GM23248 (cell line): ENCODE measurements around the gene TRIM41. TPM values are rescaled to one million over a fixed set of nuclear protein-coding genes. Genes with fewer than 3 reads are reported as not detected.
"Not testable (repeated sequence)": the region's sequence is repeated elsewhere in the genome, so short reads cannot be mapped to it uniquely, and the experiment has no call there.

Source experiments
- DNase-seq: peaks from one replicate; pipeline ENCODE4 v3.0.0-alpha.2; 2015
- H2AFZ ChIP-seq: fragments of 200-600 bp; sonication (generic); 2 replicates; pipeline ENCODE4 v1.6.1; 2016; ENCODE audit warnings: antibody characterized with exemption
- H3F3A ChIP-seq: fragments of 200-600 bp; sonication (generic); 2 replicates; pipeline ENCODE4 v1.6.1; 2016; ENCODE audit warnings: mild to moderate bottlenecking, antibody characterized with exemption, mixed run types; ENCODE audit not compliant: insufficient read depth
- H3K27ac ChIP-seq: fragments of 200-600 bp; sonication (generic); 2 replicates; pipeline ENCODE4 v1.5.1; 2016; ENCODE audit warnings: mild to moderate bottlenecking
- H3K27me3 ChIP-seq: fragments of 200-600 bp; sonication (generic); replicated peaks from 2 replicates; pipeline ENCODE4 v1.6.1; 2016; ENCODE audit warnings: mild to moderate bottlenecking; ENCODE audit not compliant: insufficient read depth
- H3K36me3 ChIP-seq: fragments of 200-600 bp; sonication (generic); 2 replicates; pipeline ENCODE4 v1.6.1; 2016; ENCODE audit warnings: low read depth, mild to moderate bottlenecking
- H3K4me1 ChIP-seq: fragments of 200-600 bp; sonication (generic); 2 replicates; pipeline ENCODE4 v1.6.1; 2016; ENCODE audit warnings: mild to moderate bottlenecking; ENCODE audit not compliant: insufficient read depth
- H3K4me2 ChIP-seq: fragments of 200-600 bp; sonication (generic); one replicate; pipeline ENCODE4 v1.6.1; 2016; ENCODE audit warnings: mild to moderate bottlenecking; ENCODE audit not compliant: unreplicated experiment
- H3K4me3 ChIP-seq: fragments of 200-600 bp; sonication (generic); 2 replicates; pipeline ENCODE4 v1.5.1; 2016; ENCODE audit warnings: mild to moderate bottlenecking
- H3K79me2 ChIP-seq: fragments of 200-600 bp; sonication (generic); 2 replicates; pipeline ENCODE4 v1.6.1; 2016; ENCODE audit warnings: mild to moderate bottlenecking; ENCODE audit not compliant: insufficient read depth
- H3K9ac ChIP-seq: fragments of 200-600 bp; sonication (generic); 2 replicates; pipeline ENCODE4 v1.6.1; 2016; ENCODE audit warnings: mild to moderate bottlenecking
- H3K9me2 ChIP-seq: fragments of 200-600 bp; sonication (generic); 2 replicates; pipeline ENCODE4 v1.6.1; 2016; ENCODE audit warnings: mixed run types, mild to moderate bottlenecking, moderate library complexity; ENCODE audit not compliant: insufficient read depth
- H3K9me3 ChIP-seq: fragments of 200-600 bp; sonication (generic); one replicate; pipeline ENCODE4 v1.6.1; 2017; ENCODE audit warnings: low read depth
- H4K20me1 ChIP-seq: fragments of 200-600 bp; sonication (generic); 2 replicates; pipeline ENCODE4 v1.6.0; 2016; ENCODE audit not compliant: insufficient read depth
- EZH2 ChIP-seq: fragments of 200-600 bp; sonication (generic); IDR thresholded peaks from 2 replicates; pipeline ENCODE4 v1.6.1; 2018; ENCODE audit warnings: antibody characterized with exemption, mild to moderate bottlenecking; ENCODE audit not compliant: insufficient read depth, poor library complexity, severe bottlenecking
- EZH2phosphoT487 ChIP-seq: fragments of 200-600 bp; sonication (generic); IDR thresholded peaks from 2 replicates; pipeline ENCODE4 v1.6.1; 2018; ENCODE audit warnings: antibody characterized with exemption, moderate library complexity, mild to moderate bottlenecking, low read depth; ENCODE audit not compliant: insufficient read depth
- WGBS, 2 experiments: methylation state at CpG; one replicate each; pipeline ENCODE4 v1.1.6; 2015 to 2017; ENCODE audit warnings: low lambda C conversion rate in 2 of 2, low coverage in 1 of 2; ENCODE audit errors: missing lambda C conversion rate in 2 of 2; 5-methylcytosine and 5-hydroxymethylcytosine counted together
- in situ Hi-C: fragments of 300-500 bp; cut with MboI; formaldehyde crosslinking; loops from 2 replicates; pipeline ENCODE4 v1.15.0; 2020
- microRNA-seq: library from miRNA; unstranded; fragments of <30 nt; microRNA quantifications from one replicate; pipeline ENCODE4, GENCODE V29; 2016; ENCODE audit warnings: borderline number of aligned reads
- polyA plus RNA-seq: library from polyadenylated mRNA; unstranded; fragments of >200 nt; fragmentation: Nextera tagmentation; extraction: Ambion mirVana; gene quantifications from 2 replicates; pipeline ENCODE4 v1.2.1, GENCODE V29; 2016
- small RNA-seq: library from RNA; depleted of rRNA; stranded (forward); fragments of <200 nt; gene quantifications from one replicate; pipeline ENCODE3, GENCODE V24; 2014; ENCODE audit warnings: low read depth, low replicate concordance
- total RNA-seq: library from RNA; depleted of rRNA; stranded (reverse); fragments of >200 nt; shearing (Covaris generic); gene quantifications from 2 replicates; pipeline ENCODE4 v1.2.3, GENCODE V29; 2014; rRNA removed

TRIM41 gene
- total and polyA plus RNA-seq, 2 experiments from 2014 or later, result 3.8 to 18.6 TPM

DNA sequence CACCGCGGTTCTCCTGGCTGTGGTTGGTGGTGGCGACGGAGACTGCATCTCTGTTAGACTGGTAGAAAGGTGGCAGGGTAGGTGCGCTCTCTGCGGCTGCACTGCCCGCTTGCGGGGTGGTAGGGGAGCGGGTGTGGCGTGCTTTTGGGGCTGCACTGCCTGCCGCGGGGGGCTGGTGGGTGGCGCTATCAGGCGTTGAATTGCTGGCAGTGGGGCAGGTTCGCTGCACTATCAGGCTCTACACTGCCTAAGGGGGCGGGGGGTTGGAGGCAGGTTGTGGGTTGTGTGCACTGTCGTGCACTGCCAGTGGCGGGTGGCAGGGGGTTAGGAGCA is 58.9 kb downstream of the TRIM41 start:
- H3K4me2 ChIP-seq, result no peak overlapping the region
- 84% methylated on average over 17 to 18 of the region's 18 CpGs for WGBS, 2 experiments
- in situ Hi-C loops, result no loop called here

DNA sequence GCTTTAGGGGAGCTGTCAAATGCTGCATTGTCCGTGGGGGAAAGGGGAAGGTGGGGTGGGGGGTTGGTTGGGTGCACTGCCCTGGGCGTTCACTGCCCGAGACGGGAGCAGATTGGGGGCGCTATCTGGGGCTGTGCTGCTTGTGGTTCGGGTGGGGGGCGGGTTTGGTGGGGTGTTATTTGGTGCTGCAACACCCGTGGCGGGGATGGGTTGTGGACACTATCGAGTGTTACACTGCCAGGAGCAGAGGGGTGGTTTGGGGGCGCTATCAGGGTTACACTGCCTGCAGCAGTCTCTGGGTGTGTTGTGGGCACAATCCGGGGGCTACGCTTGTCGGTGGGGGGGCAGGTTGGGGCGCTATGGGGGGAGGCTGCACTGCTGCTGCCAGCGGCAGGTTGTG is 59.3 kb downstream of the TRIM41 start:
- H3K27ac ChIP-seq, H3K9me3 ChIP-seq, H4K20me1 ChIP-seq, in situ Hi-C loops, H3K27me3 ChIP-seq, H3K4me2 ChIP-seq, H3F3A ChIP-seq, H3K9ac ChIP-seq, H3K9me2 ChIP-seq, DNase-seq, H3K4me3 ChIP-seq, H2AFZ ChIP-seq, H3K79me2 ChIP-seq, H3K36me3 ChIP-seq, H3K4me1 ChIP-seq: not testable (repeated sequence)
- WGBS, 2 experiments, result 76 to 78% methylated on average over 6 to 16 of the region's 16 CpGs

More for the DNA sequence above, 58.9 kb downstream of the TRIM41 start:
- H3K4me3 ChIP-seq, result no peak overlapping the region
- H4K20me1 ChIP-seq, result no peaks in the 10 kb centered on the region
- H3K27me3 ChIP-seq, result no peaks in the 10 kb centered on the region
- H3K9ac ChIP-seq, result no peak overlapping the region
- H3F3A ChIP-seq, result no peaks in the 10 kb centered on the region
- no peaks in the 10 kb centered on the region for H3K36me3 ChIP-seq
- no peak overlapping the region for H3K27ac ChIP-seq
- no peaks in the 10 kb centered on the region for H3K4me1 ChIP-seq
- no peaks in the 10 kb centered on the region for H3K9me3 ChIP-seq
- H3K79me2 ChIP-seq, result no peaks in the 10 kb centered on the region
- H2AFZ ChIP-seq, result no peak overlapping the region
- TF ChIP-seq EZH2 (no peak), EZH2phosphoT487 (no peak)
- H3K9me2 ChIP-seq, result no peaks in the 10 kb centered on the region
- DNase-seq, result no peak

GRCh38 chr5:181282874-181283273 is 59.8 kb downstream of the TRIM41 start:
- Histone ChIP-seq H4K20me1 (no peaks in the 10 kb centered on the region), H3K9me3 (no peaks in the 10 kb centered on the region), H3K27ac (no peak overlapping the region), H3F3A (no peaks in the 10 kb centered on the region), H3K27me3 (no peaks in the 10 kb centered on the region), H3K4me2 (no peak overlapping the region), H3K4me3 (no peak overlapping the region), H2AFZ (no peak overlapping the region), H3K9me2 (no peaks in the 10 kb centered on the region), H3K79me2 (no peaks in the 10 kb centered on the region), H3K4me1 (no peaks in the 10 kb centered on the region), H3K9ac (no peak overlapping the region), H3K36me3 (no peaks in the 10 kb centered on the region)
- no peak for DNase-seq
- WGBS, 2 experiments, result 74% methylated on average over 7 of the region's 7 CpGs; no CpG with 5 or more reads in 1 of the 2 experiments
- TF ChIP-seq EZH2, result no peak
- no peak for TF ChIP-seq EZH2phosphoT487
- in situ Hi-C loops, result no loop called here

DNA sequence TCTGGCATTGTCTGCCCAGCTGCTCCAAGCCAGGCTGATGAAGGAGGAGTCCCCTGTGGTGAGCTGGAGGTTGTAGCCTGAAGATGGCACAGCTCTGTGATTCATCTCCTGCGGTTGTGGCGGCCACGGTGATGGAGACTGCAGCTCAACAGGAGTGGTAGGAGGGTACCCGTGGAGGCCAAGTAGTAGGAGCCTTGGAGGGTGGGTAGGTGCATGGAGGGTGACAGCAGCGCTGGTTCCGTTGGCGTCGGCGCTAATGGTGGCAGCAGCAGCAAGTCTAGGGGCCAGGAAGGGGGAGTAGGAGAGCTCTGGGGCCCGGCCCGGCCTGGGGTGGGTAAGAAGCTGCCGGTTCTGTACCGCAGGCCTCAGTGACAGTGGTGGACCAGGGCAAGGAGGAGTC is 60.3 kb downstream of the TRIM41 start:
- WGBS, 2 experiments, result 79 to 84% methylated on average over 13 of the region's 13 CpGs
- Histone ChIP-seq H4K20me1 (no peaks in the 10 kb centered on the region), H3K27ac (no peak overlapping the region), H3K4me3 (no peak overlapping the region), H2AFZ (no peak overlapping the region), H3K9ac (no peak overlapping the region), H3K9me3 (no peaks in the 10 kb centered on the region), H3K4me1 (no peaks in the 10 kb centered on the region), H3K9me2 (no peaks in the 10 kb centered on the region), H3K79me2 (no peaks in the 10 kb centered on the region), H3F3A (no peaks in the 10 kb centered on the region), H3K4me2 (no peak overlapping the region), H3K27me3 (no peaks in the 10 kb centered on the region), H3K36me3 (no peaks in the 10 kb centered on the region)
- TF ChIP-seq EZH2, result no peak
- TF ChIP-seq EZH2phosphoT487, result no peak
- in situ Hi-C loops, result no loop called here
- DNase-seq, result no peak

DNA sequence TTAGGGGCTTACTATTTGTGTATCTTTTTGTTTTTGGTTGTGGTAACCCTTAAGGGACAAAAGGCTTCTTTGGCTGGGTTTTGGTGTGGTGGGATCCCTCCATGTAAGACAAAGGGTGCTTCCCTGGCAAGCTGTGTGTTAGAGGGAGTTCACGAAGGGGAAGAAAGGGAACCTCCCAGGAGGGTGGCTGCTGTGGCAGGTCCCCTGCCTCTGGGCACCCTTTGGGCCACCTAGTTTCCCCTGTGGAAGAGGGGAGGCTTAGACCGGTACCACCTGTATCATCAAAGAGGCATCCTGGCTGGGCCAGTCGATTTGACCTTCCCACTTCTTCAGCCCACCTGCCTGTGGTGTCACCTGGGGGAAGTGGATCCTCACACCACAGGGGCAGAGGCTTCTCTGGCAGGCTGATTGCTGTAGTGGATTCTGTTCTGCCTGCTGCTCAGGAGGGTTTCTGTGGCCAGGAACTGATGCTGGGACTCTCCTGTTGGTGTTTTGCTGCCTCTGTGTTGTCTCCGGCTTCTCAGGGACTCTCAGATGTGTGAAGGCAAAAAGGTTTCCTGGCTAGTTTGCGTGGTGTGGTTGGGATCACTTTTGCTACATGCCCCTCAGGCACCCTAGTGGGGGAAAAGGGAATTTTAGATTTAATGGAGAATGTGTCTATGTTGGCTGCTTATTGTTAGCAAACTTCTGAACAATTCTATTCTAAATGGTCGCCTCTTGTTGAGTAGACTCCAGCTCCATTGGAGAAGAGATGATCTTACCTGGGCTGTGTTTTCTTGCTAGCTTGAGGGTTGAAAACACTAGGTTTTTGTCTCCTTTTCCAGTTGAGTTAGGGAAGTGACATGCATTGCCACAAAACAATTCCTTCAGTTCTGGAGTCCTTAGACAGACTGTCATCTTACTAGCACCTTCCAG is 61.0 kb downstream of the TRIM41 start:
- H3K27me3 ChIP-seq, H3K9me3 ChIP-seq, H2AFZ ChIP-seq, H3K79me2 ChIP-seq, DNase-seq, H3F3A ChIP-seq, in situ Hi-C loops, H3K9me2 ChIP-seq, H3K9ac ChIP-seq, H3K4me1 ChIP-seq, H3K4me2 ChIP-seq, H3K4me3 ChIP-seq, H4K20me1 ChIP-seq, H3K27ac ChIP-seq, H3K36me3 ChIP-seq: not testable (repeated sequence)
- 48 to 52% methylated on average over 6 of the region's 6 CpGs for WGBS, 2 experiments

Small RNAs within 50 kb of the gene (microRNA-seq; reads per million reads assigned to microRNA genes)
- 2.6 reads per million for gene MIR4638

Small RNAs within 50 kb of the gene (small RNA-seq; reads per million reads assigned to genes)
- gene MIR4638 (not detected), gene SNORD95 (not detected), gene SNORD96A (not detected)

Other genes starting within 250 kb of the TRIM41 start
- not detected in 2 replicates for gene BTNL3, start 234.4 kb upstream of the TRIM41 start, total RNA-seq
- not detected in 2 replicates for gene BTNL3, start 234.4 kb upstream of the TRIM41 start, polyA plus RNA-seq
- not detected in 2 replicates for gene BTNL9, start 183.0 kb upstream of the TRIM41 start, total RNA-seq
- gene BTNL9, start 183.0 kb upstream of the TRIM41 start, polyA plus RNA-seq, result not detected in 2 replicates
- gene OR2V1, start 92.1 kb upstream of the TRIM41 start, total RNA-seq, result not detected in 2 replicates
- not detected in 2 replicates for gene OR2V1, start 92.1 kb upstream of the TRIM41 start, polyA plus RNA-seq
- not detected in 2 replicates for gene OR2V2, start 75.7 kb upstream of the TRIM41 start, total RNA-seq
- not detected in 2 replicates for gene OR2V2, start 75.7 kb upstream of the TRIM41 start, polyA plus RNA-seq
- gene TRIM7, start 18.1 kb upstream of the TRIM41 start, total RNA-seq, result 1.4 and 6.8 TPM in 2 replicates
- gene TRIM7, start 18.1 kb upstream of the TRIM41 start, polyA plus RNA-seq, result 2.5 and 3.1 TPM in 2 replicates
- 2,598 and 3,224 TPM in 2 replicates for gene RACK1, start 20.6 kb downstream of the TRIM41 start, total RNA-seq
- 837 and 864 TPM in 2 replicates for gene RACK1, start 20.6 kb downstream of the TRIM41 start, polyA plus RNA-seq
- gene TRIM52, start 37.9 kb downstream of the TRIM41 start, total RNA-seq, result 6.6 and 7.8 TPM in 2 replicates
- 4.1 and 5.3 TPM in 2 replicates for gene TRIM52, start 37.9 kb downstream of the TRIM41 start, polyA plus RNA-seq
- gene OR4F3, start 144.0 kb downstream of the TRIM41 start, total RNA-seq, result not detected in 2 replicates
- not detected in 2 replicates for gene OR4F3, start 144.0 kb downstream of the TRIM41 start, polyA plus RNA-seq